GM12872 (cell line): Measurements from ENCODE around the gene FAM43B.

Experiments used
- CTCF ChIP-seq: IDR thresholded peaks from 3 replicates; pipeline ENCODE4 v1.5.1; 2011; ENCODE audit warnings: low read depth, mild to moderate bottlenecking, low read length, moderate library complexity; ENCODE audit not compliant: insufficient read depth

Gene FAM43B

GRCh38 chr1:20551945-20552727 is at the start of gene FAM43B:
FAM43B (plus strand) TSS chr1:20552573; CDS start chr1:20552974, 401 bp downstream.
- TF ChIP-seq CTCF = no peak

GRCh38 chr1:20505488-20505887 is 46.9 kb upstream of the FAM43B start:
- no peak for TF ChIP-seq CTCF

GRCh38 chr1:20507248-20507563 is 45.2 kb upstream of the FAM43B start:
- TF ChIP-seq CTCF = no peak

- no peak for TF ChIP-seq CTCF
Measured at GRCh38 chr1:20507564-20508410, 44.6 kb upstream of the FAM43B start, which contains the start of gene MUL1. MUL1 (minus strand) TSS chr1:20508151; CDS start chr1:20508024, 127 bp downstream.

- TF ChIP-seq CTCF = no peak
Measured at GRCh38 chr1:20508411-20508771, 44.0 kb upstream of the FAM43B start.

- no peak for TF ChIP-seq CTCF
Measured at GRCh38 chr1:20511518-20512428, 40.6 kb upstream of the FAM43B start.
